NT2/D1 (cell line): ENCODE data around the gene DNMT1.

Experiments used
- SUZ12 ChIP-seq: IDR thresholded peaks from 2 replicates; pipeline ENCODE4 v1.6.1; 2011; ENCODE audit not compliant: insufficient read length, insufficient read depth; ENCODE audit errors: extremely low read depth
- YY1 ChIP-seq: IDR thresholded peaks from 2 replicates; pipeline ENCODE4 v1.6.1; 2011; ENCODE audit not compliant: insufficient read length, insufficient read depth
- ZNF274 ChIP-seq: IDR thresholded peaks from 2 replicates; pipeline ENCODE4 v1.6.1; 2011; ENCODE audit warnings: mild to moderate bottlenecking, low read depth, low read length

DNA sequence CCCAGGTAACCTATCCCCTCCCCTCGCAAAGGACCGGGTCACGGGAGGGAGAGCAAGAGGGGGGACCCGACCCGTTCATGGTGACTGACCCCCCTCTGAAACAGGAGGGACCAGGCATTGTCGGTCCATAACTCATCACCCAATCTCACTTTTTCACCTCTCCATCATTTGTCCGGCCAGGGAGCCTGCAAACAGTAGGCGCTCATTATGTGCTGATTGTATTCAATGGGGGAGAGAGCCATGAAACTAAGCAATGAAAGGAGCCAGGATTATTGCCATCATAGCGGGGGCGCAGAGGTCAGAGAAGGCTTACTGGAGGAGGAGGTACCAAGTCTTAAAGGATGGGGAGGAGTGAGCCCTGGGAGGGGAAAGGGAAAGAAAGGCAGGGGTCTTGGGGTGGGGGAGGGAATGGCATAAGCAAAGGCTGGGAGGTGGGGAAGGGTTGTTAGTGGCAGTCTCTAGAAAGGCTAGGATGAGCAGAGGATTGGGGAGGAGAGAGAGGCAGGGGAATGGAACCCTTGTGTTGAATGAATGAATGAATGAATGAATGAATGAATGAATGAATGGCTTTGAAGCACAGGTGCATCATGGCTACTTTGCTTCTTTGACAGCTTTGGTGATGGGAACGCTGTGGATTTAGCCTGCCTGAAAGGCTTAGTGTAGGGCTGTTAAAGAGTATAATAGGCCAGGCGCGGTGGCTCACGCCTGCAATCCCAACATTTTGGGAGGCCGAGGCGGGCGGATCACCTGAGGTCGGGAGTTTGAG, 107.3 kb downstream of the DNMT1 start:
- TF ChIP-seq ZNF274 (no peak), SUZ12 (no peak), YY1 (no peak)
